HCT116 (cell line): ENCODE results near the gene LGI2.

Experiments used
- CTCF ChIP-seq, 3 experiments: fragments of 200-600 bp in 1 of 3; sonication (generic) in 1 of 3; IDR thresholded peaks in 2 of 3; conservative IDR thresholded peaks in 1 of 3; 2 replicates each; pipeline ENCODE4 v1.5.1; 2012 to 2017; ENCODE audit warnings: low read depth in 2 of 3, low read length in 2 of 3, antibody characterized with exemption in 1 of 3, borderline replicate concordance in 1 of 3, control low read depth in 1 of 3, mild to moderate bottlenecking in 1 of 3, mixed read lengths in 1 of 3, mixed run types in 1 of 3, moderate library complexity in 1 of 3; ENCODE audit not compliant: insufficient read depth in 1 of 3
- EZH2 ChIP-seq: fragments of 200-600 bp; sonication (generic); IDR thresholded peaks from 2 replicates; pipeline ENCODE4 v1.6.1; 2017; ENCODE audit warnings: antibody characterized with exemption, mixed run types
- EZH2phosphoT487 ChIP-seq: fragments of 200-600 bp; IDR thresholded peaks from 2 replicates; pipeline ENCODE4 v1.6.1; 2018; ENCODE audit warnings: antibody characterized with exemption, borderline replicate concordance
- MAX ChIP-seq: IDR thresholded peaks from 2 replicates; pipeline ENCODE4 v1.6.1; 2012
- POLR2A ChIP-seq: IDR thresholded peaks from 2 replicates; pipeline ENCODE4 v1.7.0; 2011; ENCODE audit warnings: borderline replicate concordance; ENCODE audit not compliant: insufficient read depth, insufficient read length; ENCODE audit errors: extremely low read depth
- POLR2AphosphoS5 ChIP-seq: IDR thresholded peaks from 2 replicates; pipeline ENCODE4 v1.6.1; 2011; ENCODE audit warnings: mild to moderate bottlenecking, low read depth, low read length, moderate library complexity

GRCh38 chr4:24993551-24994080 lies 37.1 kb downstream of the LGI2 start:
- no peak for TF ChIP-seq CTCF (IDR thresholded peaks at IDR 0.05 in 2 of 3, conservative IDR thresholded peaks at IDR 0.05 in 1 of 3; ENCODE audit: borderline replicate concordance in 1 of 3, insufficient read depth in 1 of 3, low read depth in 2 of 3, low read length in 2 of 3)
- TF ChIP-seq MAX, result no peak
- TF ChIP-seq POLR2A, result no peak
- no peak for TF ChIP-seq POLR2AphosphoS5
- no peak for TF ChIP-seq EZH2phosphoT487
- TF ChIP-seq EZH2, result no peak
